IPS DF 6.9 (cell line): Measurements from ENCODE around the gene CTDSP2.
"Not testable (repeated sequence)": the region's sequence is repeated elsewhere in the genome, so short reads cannot be mapped to it uniquely, and the experiment has no call there.

Experiments used
- DNase-seq: peaks from one replicate; pipeline ENCODE4 v3.0.0-alpha.2; 2013; ENCODE audit warnings: low read depth, low spot score
- H3K27ac ChIP-seq: one replicate; pipeline ENCODE4 v1.5.1; 2013; ENCODE audit warnings: low read length, control low read depth
- H3K27me3 ChIP-seq: 2 replicates; pipeline ENCODE4 v1.6.1; 2013; ENCODE audit warnings: mild to moderate bottlenecking, low read length; ENCODE audit not compliant: control insufficient read depth, insufficient read depth
- H3K36me3 ChIP-seq: 2 replicates; pipeline ENCODE4 v1.6.1; 2013; ENCODE audit warnings: low read length; ENCODE audit not compliant: control insufficient read depth, insufficient read depth
- H3K4me1 ChIP-seq: 2 replicates; pipeline ENCODE4 v1.6.1; 2013; ENCODE audit warnings: low read length; ENCODE audit not compliant: control insufficient read depth, insufficient read depth
- H3K4me3 ChIP-seq: 2 replicates; pipeline ENCODE4 v1.5.1; 2013; ENCODE audit warnings: mild to moderate bottlenecking, low read length
- H3K9me3 ChIP-seq: 2 replicates; pipeline ENCODE4 v1.6.1; 2013; ENCODE audit warnings: low read length, inconsistent platforms; ENCODE audit not compliant: control insufficient read depth, insufficient read depth
- WGBS: extraction: QIAGEN DNeasy Blood & Tissue Kit; methylation state at CpG from one replicate; pipeline ENCODE4 v1.1.7; 2013; ENCODE audit warnings: mixed read lengths, missing lambda C conversion rate; ENCODE audit not compliant: insufficient read length, insufficient coverage; 5-methylcytosine and 5-hydroxymethylcytosine counted together

Gene CTDSP2

DNA sequence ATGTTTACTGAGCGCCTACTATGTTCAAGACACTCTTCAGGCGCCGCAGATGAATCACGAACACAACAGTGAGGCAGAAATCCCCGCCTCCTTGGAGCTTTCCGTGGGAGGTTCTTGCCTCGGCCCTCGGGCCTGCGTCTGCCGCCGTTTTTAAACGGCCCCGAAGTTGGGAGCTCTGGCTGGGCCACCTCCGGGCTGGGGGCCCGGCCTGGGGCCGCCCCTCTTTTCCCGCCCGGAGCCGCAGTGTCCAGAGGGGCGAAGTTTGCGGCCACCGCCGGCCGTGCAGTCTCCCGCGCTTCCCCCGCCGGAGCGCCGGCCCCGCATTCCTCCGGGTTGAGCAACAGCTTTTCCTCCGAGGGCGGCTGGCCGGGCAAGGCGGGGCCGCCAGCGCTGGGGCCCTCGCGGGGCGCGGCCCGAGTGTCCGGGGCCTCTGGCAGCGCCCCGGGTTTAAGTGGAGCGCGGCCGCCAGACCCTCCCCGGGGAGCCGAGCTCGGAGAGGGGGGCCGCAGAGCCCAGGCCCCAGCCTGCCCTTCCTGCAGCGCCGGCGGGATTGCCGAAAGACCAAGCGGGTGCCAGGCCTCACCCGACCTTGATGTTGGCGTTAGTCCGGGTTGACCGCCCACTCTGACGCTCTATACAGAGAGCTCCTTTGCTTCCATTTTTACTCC lies 18.7 kb upstream of the CTDSP2 start:
- Histone ChIP-seq H3K4me3 (peak overlapping the region; percentile 17; the same call in 1 of the 2 replicates), H3K27me3 (peaks cover 2% of the 10 kb centered on the region; the same call in 1 of the 2 replicates), H3K27ac (no peak overlapping the region), H3K4me1 (peaks cover 6% of the 10 kb centered on the region), H3K36me3 (no peaks in the 10 kb centered on the region), H3K9me3 (no peaks in the 10 kb centered on the region)
- no peak for DNase-seq
- WGBS = no CpG with 5 or more reads among the region's 63 CpGs

DNA sequence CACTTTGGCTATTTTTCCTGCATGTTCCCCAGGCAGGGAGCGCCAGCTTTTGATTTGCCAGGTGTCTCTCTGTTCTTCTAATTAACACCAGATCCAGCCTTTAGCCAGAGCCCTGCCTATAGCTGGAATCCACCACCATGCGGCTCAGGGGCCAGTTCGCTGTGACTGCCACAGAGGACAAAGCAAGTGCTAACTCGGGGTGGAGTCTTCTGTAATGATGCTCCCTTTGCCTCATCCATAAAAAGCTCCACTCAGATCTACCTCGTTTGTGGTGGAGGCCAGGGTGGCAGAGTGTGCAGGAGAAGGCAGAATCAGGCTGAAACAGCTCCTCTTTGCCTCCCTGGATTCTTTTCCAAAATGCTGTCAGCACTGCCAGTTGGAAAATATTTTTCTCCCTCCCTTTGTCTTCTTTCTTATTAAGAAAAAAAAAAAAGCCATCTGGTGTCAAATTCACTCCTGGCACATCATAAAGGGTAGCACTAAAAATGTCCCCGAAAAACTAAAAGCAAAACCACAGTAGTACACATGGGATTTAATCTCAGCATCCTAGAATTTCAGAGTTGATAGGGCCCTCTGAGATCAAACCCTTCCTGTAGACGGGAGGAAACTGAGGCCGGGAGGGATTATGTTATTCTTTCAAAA lies 18.0 kb upstream of the CTDSP2 start:
- no CpG with 5 or more reads among the region's 8 CpGs for WGBS
- DNase-seq = no peak
- H3K27me3 ChIP-seq = peaks cover 2% of the 10 kb centered on the region; the same call in 1 of the 2 replicates
- H3K36me3 ChIP-seq = no peaks in the 10 kb centered on the region
- no peaks in the 10 kb centered on the region for H3K9me3 ChIP-seq
- H3K27ac ChIP-seq = no peak overlapping the region
- H3K4me1 ChIP-seq = peaks cover 6% of the 10 kb centered on the region
- no peak overlapping the region; the same call in 1 of the 2 replicates for H3K4me3 ChIP-seq

DNA sequence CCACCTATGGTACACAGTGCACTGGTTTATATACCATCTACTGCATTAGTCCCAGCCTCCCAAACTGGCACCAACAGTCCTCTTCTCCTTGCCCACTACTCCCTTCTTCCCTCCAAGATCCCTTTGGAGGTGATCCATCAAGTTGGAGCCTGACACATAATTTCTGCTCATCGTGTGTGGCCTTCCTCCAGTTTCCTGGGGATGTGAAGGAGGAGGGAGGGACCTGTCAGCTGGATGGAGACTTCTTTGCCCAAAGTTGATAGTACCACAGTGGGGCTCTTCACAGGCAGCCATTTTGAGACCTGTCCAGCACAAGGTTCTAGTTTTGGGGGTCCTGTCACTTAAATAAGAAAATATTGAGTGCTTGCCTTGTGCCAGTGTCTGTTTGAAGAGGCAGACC lies 17.1 kb upstream of the CTDSP2 start:
- WGBS = no CpG with 5 or more reads among the region's 1 CpG
- Histone ChIP-seq H3K27me3 (peaks cover 2% of the 10 kb centered on the region; the same call in 1 of the 2 replicates), H3K4me1 (peaks cover 5% of the 10 kb centered on the region; the same call in 1 of the 2 replicates), H3K9me3 (no peaks in the 10 kb centered on the region), H3K4me3 (no peak overlapping the region), H3K27ac (no peak overlapping the region), H3K36me3 (no peaks in the 10 kb centered on the region)
- DNase-seq = no peak

DNA sequence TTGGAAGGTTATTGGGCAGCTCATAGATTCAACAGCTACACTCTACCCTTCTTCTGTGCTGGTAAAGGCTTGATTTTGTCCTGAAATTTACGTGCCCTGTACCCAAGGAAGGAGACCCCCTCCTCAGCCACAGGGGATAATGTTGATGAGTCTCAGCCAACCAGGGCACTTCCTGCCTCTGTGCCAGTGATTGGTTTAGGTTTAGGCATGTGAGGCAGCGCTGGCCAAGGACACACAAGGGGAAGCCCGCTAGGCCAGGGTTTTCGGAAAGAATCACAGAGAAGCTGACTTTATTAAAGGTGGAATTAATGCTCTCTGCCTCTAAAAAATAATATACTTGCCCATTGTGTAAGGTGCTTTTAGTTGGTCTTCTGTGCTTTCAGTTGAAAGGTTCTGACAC lies 15.4 kb upstream of the CTDSP2 start:
- Histone ChIP-seq H3K36me3 (no peaks in the 10 kb centered on the region), H3K4me1 (peaks cover 5% of the 10 kb centered on the region; the same call in 1 of the 2 replicates), H3K27me3 (peaks cover 2% of the 10 kb centered on the region; the same call in 1 of the 2 replicates), H3K27ac (no peak overlapping the region), H3K9me3 (no peaks in the 10 kb centered on the region), H3K4me3 (no peak overlapping the region)
- DNase-seq = no peak
- no CpG with 5 or more reads among the region's 4 CpGs for WGBS

DNA sequence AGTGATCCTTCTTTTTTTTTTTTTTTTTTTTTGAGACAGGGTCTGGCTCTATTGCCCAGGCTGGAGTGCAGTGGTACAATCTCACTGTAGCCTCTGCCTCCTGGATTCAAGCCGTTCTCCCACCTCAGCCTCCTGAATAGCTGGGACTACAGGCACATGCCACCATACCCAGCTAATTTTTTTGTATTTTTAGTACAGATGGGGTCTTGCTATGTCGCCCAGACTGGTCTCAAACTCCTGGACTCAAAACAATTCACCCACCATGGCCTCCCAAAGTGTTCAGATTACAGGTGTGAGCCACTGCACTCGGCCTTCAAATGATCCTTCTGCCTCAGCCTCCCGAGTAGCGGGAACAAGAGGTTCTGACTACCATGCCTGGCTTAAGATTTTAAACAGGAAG lies 14.4 kb upstream of the CTDSP2 start:
- WGBS = no CpG with 5 or more reads among the region's 5 CpGs
- not testable (repeated sequence) for H3K4me3 ChIP-seq, H3K4me1 ChIP-seq, H3K36me3 ChIP-seq, H3K9me3 ChIP-seq, DNase-seq, H3K27ac ChIP-seq, H3K27me3 ChIP-seq

DNA sequence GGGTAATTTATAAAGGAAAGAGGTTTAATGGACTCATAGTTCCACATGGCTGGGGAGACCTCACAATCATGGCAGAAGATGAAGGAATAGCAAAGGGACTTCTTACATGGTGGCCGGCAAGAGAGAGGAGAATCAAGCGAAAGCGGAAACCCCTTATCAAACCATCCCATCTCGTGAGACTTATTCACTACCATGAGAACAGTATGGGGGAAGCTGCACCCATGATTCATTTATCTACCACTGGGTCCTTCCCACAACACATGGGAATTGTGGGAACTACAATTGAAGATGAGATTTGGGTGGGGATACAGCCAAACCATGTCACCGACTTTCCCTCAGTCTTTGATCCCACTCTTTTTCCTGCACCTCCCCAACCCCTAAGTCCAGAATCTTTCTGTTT lies 12.6 kb upstream of the CTDSP2 start:
- no CpG with 5 or more reads among the region's 5 CpGs for WGBS
- Histone ChIP-seq H3K27me3 (no peaks in the 10 kb centered on the region), H3K27ac (no peak overlapping the region), H3K36me3 (no peaks in the 10 kb centered on the region), H3K4me1 (peaks cover 2% of the 10 kb centered on the region; the same call in 1 of the 2 replicates), H3K9me3 (no peaks in the 10 kb centered on the region), H3K4me3 (no peak overlapping the region)
- no peak for DNase-seq

DNA sequence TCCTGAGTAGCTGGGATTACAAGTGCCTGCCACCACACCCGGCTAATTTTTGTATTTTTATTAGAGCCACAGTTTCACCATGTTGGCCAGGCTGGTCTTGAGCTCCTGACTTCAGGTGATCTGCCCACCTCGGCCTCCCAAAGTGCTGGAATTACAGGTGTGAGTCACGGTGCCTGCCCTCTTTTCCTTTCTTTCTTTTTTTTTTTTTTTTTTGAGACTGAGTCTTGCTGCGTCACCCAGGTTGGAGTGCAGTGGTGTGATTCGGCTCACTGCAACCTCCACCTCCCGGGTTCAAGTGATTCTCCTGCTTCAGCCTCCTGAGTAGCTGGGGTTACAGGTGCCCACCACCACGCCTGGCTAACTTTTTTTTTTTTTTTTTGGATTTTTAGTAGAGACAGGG lies 11.6 kb upstream of the CTDSP2 start:
- H3K27me3 ChIP-seq, H3K4me3 ChIP-seq, H3K4me1 ChIP-seq, DNase-seq, H3K27ac ChIP-seq, H3K9me3 ChIP-seq, H3K36me3 ChIP-seq: not testable (repeated sequence)
- no CpG with 5 or more reads among the region's 7 CpGs for WGBS

DNA sequence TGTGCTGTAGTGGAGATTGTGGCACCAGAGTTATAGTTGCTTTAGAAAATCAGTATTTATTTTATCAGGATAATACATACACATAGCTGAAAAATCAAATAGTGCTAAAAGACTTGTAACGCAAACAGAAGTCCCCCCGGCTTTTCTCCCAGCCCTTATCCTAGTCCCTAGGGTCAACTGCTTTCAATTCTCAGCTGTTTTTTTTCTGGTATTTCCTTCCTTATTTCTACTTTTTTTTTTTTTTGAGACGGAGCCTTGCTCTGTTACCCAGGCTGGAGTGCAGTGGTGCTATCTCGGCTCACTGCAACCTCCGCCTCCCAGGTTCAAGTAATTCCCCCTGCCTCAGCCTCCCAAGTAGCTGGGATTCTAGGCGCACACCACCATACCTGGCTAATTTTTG lies 8.4 kb upstream of the CTDSP2 start:
- Histone ChIP-seq H3K27me3 (no peaks in the 10 kb centered on the region), H3K4me1 (peaks cover 11% of the 10 kb centered on the region), H3K27ac (no peak overlapping the region), H3K9me3 (no peaks in the 10 kb centered on the region), H3K36me3 (no peaks in the 10 kb centered on the region), H3K4me3 (no peak overlapping the region)
- DNase-seq = no peak
- WGBS = no CpG with 5 or more reads among the region's 6 CpGs

DNA sequence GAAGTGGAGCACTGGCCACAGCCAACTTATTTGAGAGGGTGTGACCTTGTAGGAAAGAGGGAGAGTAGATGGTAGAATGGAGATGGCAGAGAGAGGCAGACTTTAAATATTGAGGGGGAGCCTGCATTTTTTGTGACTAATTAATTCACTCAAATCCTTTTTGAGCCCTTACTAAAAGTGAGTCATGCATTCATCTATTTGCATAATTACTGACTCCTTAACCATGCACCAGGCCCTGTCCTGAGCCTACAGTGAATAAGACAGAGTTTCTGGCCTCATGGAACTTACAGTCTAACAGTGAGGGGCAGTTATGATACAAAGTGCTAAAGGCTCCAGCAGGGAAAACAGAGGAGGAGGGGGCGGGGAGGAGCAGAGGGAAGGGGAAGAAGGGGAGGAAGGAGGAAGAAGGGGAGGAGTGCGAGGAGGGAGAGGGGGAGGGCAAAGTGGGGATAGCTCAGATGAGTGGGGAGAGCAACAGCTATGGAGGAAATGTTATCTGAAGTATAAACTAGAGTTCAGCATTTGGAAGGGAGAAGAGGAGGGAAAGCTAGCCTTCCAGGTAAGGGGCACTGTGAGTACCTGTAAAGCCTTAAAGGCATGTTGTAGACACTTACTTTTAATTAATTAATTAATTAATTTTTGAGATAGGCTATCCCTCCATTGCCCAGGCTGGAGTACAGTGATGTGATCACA lies 7.5 kb upstream of the CTDSP2 start:
- Histone ChIP-seq H3K27ac (no peak overlapping the region), H3K4me1 (peaks cover 11% of the 10 kb centered on the region), H3K27me3 (no peaks in the 10 kb centered on the region), H3K9me3 (no peaks in the 10 kb centered on the region), H3K36me3 (no peaks in the 10 kb centered on the region), H3K4me3 (no peak overlapping the region)
- no CpG with 5 or more reads among the region's 2 CpGs for WGBS
- no peak for DNase-seq

DNA sequence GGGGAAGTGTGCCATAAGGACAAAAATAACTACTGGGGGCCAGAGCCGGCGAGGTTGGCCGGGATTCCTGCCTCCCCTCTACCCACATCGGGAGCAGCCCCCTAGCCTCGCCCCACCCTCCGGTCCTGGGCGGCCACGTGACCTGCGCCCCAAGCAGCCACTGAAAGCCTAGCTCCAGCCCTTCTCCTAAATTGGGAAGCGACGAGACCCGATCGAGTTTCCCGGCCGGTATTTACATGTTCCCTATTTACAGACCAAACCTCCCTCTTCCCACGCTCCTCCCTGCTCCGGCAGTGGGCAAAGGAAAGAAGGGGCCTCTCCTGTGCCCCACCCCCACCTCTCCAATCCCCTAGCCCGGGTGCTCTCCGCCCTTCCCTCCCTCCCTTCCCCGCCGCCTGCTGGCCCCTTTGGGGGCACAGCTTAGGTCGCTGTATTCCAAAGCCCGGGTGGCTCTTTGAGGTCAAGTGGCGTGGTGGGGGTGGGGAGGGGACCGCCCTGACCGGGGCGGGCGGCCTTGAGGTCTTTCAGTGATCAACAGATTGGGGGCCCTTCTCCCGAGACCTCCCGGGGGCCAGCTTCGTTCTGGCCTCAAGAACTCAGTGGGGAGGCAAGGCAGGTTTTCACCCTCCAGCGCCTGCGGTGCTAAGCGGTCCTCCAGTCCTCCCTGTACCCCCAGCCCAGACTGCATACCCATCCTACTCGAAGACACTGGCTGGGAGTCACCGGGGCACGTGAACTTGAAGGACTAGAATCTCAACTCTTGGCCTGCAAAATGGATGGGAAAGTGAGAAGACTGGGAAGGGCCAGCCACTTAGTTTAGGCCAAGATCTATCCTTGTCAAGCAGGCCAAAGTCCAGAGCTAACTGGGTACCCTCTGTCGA lies 6.3 kb upstream of the CTDSP2 start:
- WGBS = no CpG with 5 or more reads among the region's 38 CpGs
- Histone ChIP-seq H3K4me3 (peak overlapping the region; percentile 23; the same call in 1 of the 2 replicates), H3K27ac (no peak overlapping the region), H3K36me3 (no peaks in the 10 kb centered on the region), H3K9me3 (no peaks in the 10 kb centered on the region), H3K4me1 (peaks cover 11% of the 10 kb centered on the region), H3K27me3 (no peaks in the 10 kb centered on the region)
- DNase-seq = no peak
